Keratinocyte (primary cell): ENCODE measurements around the gene RYR1. TPM values are rescaled to one million over a fixed set of nuclear protein-coding genes. Genes with fewer than 3 reads are reported as not detected.

Experiments used
- DNase-seq: peaks from one replicate; pipeline ENCODE4 v3.0.0-alpha.2; 2011; ENCODE audit warnings: low read depth, missing footprints, low spot score
- FAIRE-seq: peaks from 2 replicates; lab custom pipeline; 2011; peaks lifted over from hg19 to GRCh38; lab: Jason Lieb, UNC
- H2AFZ ChIP-seq: 2 replicates; pipeline ENCODE4 v1.6.0; 2012; ENCODE audit warnings: low read length, control low read depth, inconsistent platforms; ENCODE audit not compliant: control insufficient read depth
- H3K27ac ChIP-seq: 2 replicates; pipeline ENCODE4 v1.5.1; 2011; ENCODE audit warnings: low read length; ENCODE audit not compliant: control insufficient read depth, insufficient read depth
- H3K27me3 ChIP-seq: 3 replicates; pipeline ENCODE4 v1.6.0; 2011; ENCODE audit warnings: low read length; ENCODE audit not compliant: control insufficient read depth, insufficient read depth; ENCODE audit errors: extremely low read depth
- H3K36me3 ChIP-seq, 2 experiments: 2 replicates in 1 of 2; 3 replicates in 1 of 2; pipeline ENCODE4 v1.5.1; 2011; ENCODE audit warnings: low read length in 2 of 2, mild to moderate bottlenecking in 1 of 2; ENCODE audit not compliant: control insufficient read depth in 2 of 2, insufficient read depth in 2 of 2; ENCODE audit errors: extremely low read depth in 1 of 2
- H3K4me1 ChIP-seq: 3 replicates; pipeline ENCODE4 v1.5.1; 2011; ENCODE audit warnings: low read length; ENCODE audit not compliant: control insufficient read depth, insufficient read depth; ENCODE audit errors: extremely low read depth
- H3K4me2 ChIP-seq: 3 replicates; pipeline ENCODE4 v1.6.0; 2011; ENCODE audit warnings: low read depth, low read length; ENCODE audit not compliant: control insufficient read depth, insufficient read depth; ENCODE audit errors: extremely low read depth
- H3K4me3 ChIP-seq, 3 experiments: fragments of 200-600 bp in 1 of 3; sonication (generic) in 1 of 3; 2 replicates in 2 of 3; 3 replicates in 1 of 3; pipeline ENCODE4 v1.5.1; 2011 to 2016; ENCODE audit warnings: low read length in 3 of 3, mild to moderate bottlenecking in 3 of 3, control low read depth in 2 of 3, inconsistent platforms in 1 of 3, low read depth in 1 of 3, mixed read lengths in 1 of 3, mixed run types in 1 of 3, moderate library complexity in 1 of 3; ENCODE audit not compliant: control insufficient read depth in 2 of 3, insufficient read depth in 2 of 3; ENCODE audit errors: extremely low read depth in 1 of 3
- H3K79me2 ChIP-seq: 2 replicates; pipeline ENCODE4 v1.6.0; 2012; ENCODE audit warnings: low read length; ENCODE audit not compliant: control insufficient read depth, insufficient read depth
- H3K9ac ChIP-seq: 3 replicates; pipeline ENCODE4 v1.6.0; 2011; ENCODE audit warnings: low read length; ENCODE audit not compliant: control insufficient read depth, insufficient read depth; ENCODE audit errors: extremely low read depth
- H3K9me1 ChIP-seq: 3 replicates; pipeline ENCODE4 v1.6.0; 2011; ENCODE audit warnings: low read length; ENCODE audit not compliant: control insufficient read depth, insufficient read depth; ENCODE audit errors: extremely low read depth
- H3K9me3 ChIP-seq: 2 replicates; pipeline ENCODE4 v1.5.1; 2012; ENCODE audit warnings: low read depth, low read length; ENCODE audit not compliant: control insufficient read depth
- H4K20me1 ChIP-seq: 3 replicates; pipeline ENCODE4 v1.6.0; 2011; ENCODE audit warnings: low read length; ENCODE audit not compliant: control insufficient read depth, insufficient read depth; ENCODE audit errors: extremely low read depth
- CTCF ChIP-seq, 3 experiments: IDR thresholded peaks in 1 of 3; conservative IDR thresholded peaks in 1 of 3; optimal IDR thresholded peaks in 1 of 3; 2 replicates in 2 of 3; 3 replicates in 1 of 3; pipeline versions ENCODE3 to v1.5.1; 2011; ENCODE audit warnings: low read length in 3 of 3, mild to moderate bottlenecking in 3 of 3, moderate library complexity in 2 of 3, control low read depth in 1 of 3, inconsistent platforms in 1 of 3; ENCODE audit not compliant: insufficient read depth in 2 of 3; ENCODE audit errors: extremely low read depth in 1 of 3
- EZH2 ChIP-seq: IDR thresholded peaks from one replicate; pipeline ENCODE4 v1.6.1; 2012; ENCODE audit warnings: inconsistent platforms, mild to moderate bottlenecking, low read length, moderate library complexity
- dilution Hi-C: fragments of 300-500 bp; cut with MboI; formaldehyde crosslinking; loops from one replicate; pipeline ENCODE4 v1.7.0; 2020; ENCODE audit warnings: low sequenced_read_pairs; ENCODE audit not compliant: extremely low pct_ligation_motif_present
- polyA plus RNA-seq, 5 experiments: library from polyadenylated mRNA; depleted of rRNA in 3 of 5; stranded (reverse) in 3 of 5; stranded (forward) in 1 of 5; unstranded in 1 of 5; fragments of >200 nt; gene quantifications; 1 replicate in 1 of 5; 2 replicates in 3 of 5; 3 replicates in 1 of 5; pipeline versions ENCODE4 v1.2.1 to v1.2.3, GENCODE V29; 2011 to 2012; ENCODE audit warnings: missing spikeins in 2 of 5, low read depth in 1 of 5, low replicate concordance in 1 of 5

Gene RYR1
- polyA plus RNA-seq, 1 donor (not counting 4 experiments of a cell fraction or from before 2014, with no cell fraction given): 0.41 TPM

GRCh38 chr19:38539751-38540150 lies 106.3 kb downstream of the RYR1 start:
- peaks cover 5% of the 10 kb centered on the region for H3K27me3 ChIP-seq
- FAIRE-seq: no peak
- dilution Hi-C loops: no loop called here

GRCh38 chr19:38542040-38542439 lies 108.5 kb downstream of the RYR1 start:
- H3K4me3 ChIP-seq: no peak overlapping the region
- H3K4me2 ChIP-seq: no peak overlapping the region
- H3K9me1 ChIP-seq: peaks cover 2% of the 10 kb centered on the region
- H3K36me3 ChIP-seq: no peaks in the 10 kb centered on the region
- no peaks in the 10 kb centered on the region for H3K79me2 ChIP-seq
- H3K27ac ChIP-seq: no peak overlapping the region
- peaks cover 14% of the 10 kb centered on the region for H3K4me1 ChIP-seq
- no peaks in the 10 kb centered on the region for H3K9me3 ChIP-seq
- no peak overlapping the region for H3K9ac ChIP-seq
- no peak for DNase-seq
- no peaks in the 10 kb centered on the region for H3K27me3 ChIP-seq
- dilution Hi-C loops: no loop called here
- no peak for TF ChIP-seq EZH2
- TF ChIP-seq CTCF (optimal IDR thresholded peaks at IDR 0.05 in 1 of 3, IDR thresholded peaks at IDR 0.05 in 1 of 3, conservative IDR thresholded peaks at IDR 0.05 in 1 of 3; ENCODE audit: extremely low read depth in 1 of 3, insufficient read depth in 2 of 3, low read length in 3 of 3): no peak
- no peak for FAIRE-seq
- no peaks in the 10 kb centered on the region for H4K20me1 ChIP-seq
- H2AFZ ChIP-seq: no peak overlapping the region

More at GRCh38 chr19:38539751-38540150, 106.3 kb downstream of the RYR1 start:
- H2AFZ ChIP-seq: no peak overlapping the region
- H3K4me3 ChIP-seq: no peak overlapping the region
- no peaks in the 10 kb centered on the region for H3K79me2 ChIP-seq
- no peaks in the 10 kb centered on the region for H4K20me1 ChIP-seq
- DNase-seq: no peak
- no peaks in the 10 kb centered on the region for H3K9me1 ChIP-seq
- H3K4me2 ChIP-seq: no peak overlapping the region
- peaks cover 6% of the 10 kb centered on the region for H3K9me3 ChIP-seq
- H3K27ac ChIP-seq: no peak overlapping the region
- TF ChIP-seq EZH2: no peak
- TF ChIP-seq CTCF (optimal IDR thresholded peaks at IDR 0.05 in 1 of 3, IDR thresholded peaks at IDR 0.05 in 1 of 3, conservative IDR thresholded peaks at IDR 0.05 in 1 of 3; ENCODE audit: extremely low read depth in 1 of 3, insufficient read depth in 2 of 3, low read length in 3 of 3): no peak
- no peaks in the 10 kb centered on the region for H3K36me3 ChIP-seq
- peaks cover 7% of the 10 kb centered on the region for H3K4me1 ChIP-seq
- H3K9ac ChIP-seq: no peak overlapping the region
